GM18499 (cell line): ENCODE measurements around the gene GTPBP6.

ENCODE experiments used
- ATAC-seq: cut with Tn5 transposase; IDR thresholded peaks from one replicate; pipeline ENCODE4 v1.9.1; 2021; ENCODE audit warnings: moderate number of reproducible peaks; ENCODE audit not compliant: insufficient read depth, unreplicated experiment

The GTPBP6 gene, protein sequence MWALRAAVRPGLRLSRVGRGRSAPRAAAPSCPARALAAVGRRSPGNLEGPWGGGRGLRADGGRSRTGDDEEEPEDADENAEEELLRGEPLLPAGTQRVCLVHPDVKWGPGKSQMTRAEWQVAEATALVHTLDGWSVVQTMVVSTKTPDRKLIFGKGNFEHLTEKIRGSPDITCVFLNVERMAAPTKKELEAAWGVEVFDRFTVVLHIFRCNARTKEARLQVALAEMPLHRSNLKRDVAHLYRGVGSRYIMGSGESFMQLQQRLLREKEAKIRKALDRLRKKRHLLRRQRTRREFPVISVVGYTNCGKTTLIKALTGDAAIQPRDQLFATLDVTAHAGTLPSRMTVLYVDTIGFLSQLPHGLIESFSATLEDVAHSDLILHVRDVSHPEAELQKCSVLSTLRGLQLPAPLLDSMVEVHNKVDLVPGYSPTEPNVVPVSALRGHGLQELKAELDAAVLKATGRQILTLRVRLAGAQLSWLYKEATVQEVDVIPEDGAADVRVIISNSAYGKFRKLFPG

DNA sequence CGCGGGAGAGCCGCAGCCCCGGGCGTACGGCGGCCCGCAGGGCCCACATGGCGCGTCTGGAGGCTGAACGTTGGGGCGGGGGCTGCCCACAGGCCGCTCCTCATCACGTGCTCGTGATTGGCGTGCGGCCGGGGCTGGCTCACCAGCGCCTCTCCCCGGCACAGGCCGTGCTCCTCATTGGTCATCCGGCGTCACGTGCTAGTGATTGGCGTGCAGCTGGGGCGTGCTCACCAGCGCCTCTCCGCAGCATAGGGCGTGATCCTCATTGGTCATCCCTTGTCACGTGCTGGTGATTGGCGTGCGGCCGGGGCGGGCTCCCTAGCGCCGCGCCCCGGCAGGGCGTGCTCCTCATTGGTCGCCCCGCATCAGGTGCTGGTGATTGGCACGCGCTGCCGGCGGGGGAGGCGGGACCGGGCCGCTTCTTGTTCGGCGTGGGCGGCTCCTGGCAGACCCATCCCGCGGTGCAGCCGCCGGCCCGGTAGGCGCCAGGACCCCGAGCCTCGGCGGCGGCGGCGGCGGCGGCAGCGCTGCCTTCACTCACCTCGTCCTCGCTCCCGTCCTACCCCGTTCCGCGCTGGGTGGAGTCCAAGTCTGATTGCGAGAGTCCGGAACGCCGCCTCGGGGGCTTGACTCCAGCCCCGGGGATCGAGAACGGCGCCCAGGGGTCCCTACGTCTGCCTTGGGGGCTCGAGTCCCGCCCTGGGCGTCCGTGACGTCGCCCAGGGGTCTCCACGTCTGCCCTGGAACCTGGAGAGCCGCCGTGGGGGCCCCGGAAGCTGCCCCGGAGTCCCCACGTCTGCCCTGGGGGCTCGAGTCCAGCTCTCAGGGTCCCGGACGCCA lies at the start of gene GTPBP6:
GTPBP6 (minus strand) TSS at position 58 of the 840 bp plus-strand sequence; CDS start at position 49, 9 bp downstream.
- peak; percentile 79 for ATAC-seq

DNA sequence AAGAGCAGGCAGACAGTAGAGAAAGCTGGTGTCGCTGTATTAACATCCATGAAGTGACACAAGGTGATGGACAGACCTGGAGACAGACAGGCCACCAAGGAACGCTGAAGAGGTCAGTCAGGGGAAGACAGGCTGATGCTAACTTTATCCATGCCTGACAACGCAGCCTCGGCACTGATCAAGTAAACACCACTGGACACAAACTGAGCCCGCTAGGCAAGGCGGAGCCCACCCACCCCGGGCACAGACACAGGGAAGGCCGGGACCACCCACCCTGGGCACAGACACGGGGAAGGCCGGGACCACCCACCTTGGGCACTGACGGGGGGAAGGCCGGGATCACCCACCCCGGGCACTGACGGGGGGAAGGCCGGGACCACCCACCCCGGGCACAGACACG lies 49.3 kb upstream of the GTPBP6 start:
- ATAC-seq = no peak

DNA sequence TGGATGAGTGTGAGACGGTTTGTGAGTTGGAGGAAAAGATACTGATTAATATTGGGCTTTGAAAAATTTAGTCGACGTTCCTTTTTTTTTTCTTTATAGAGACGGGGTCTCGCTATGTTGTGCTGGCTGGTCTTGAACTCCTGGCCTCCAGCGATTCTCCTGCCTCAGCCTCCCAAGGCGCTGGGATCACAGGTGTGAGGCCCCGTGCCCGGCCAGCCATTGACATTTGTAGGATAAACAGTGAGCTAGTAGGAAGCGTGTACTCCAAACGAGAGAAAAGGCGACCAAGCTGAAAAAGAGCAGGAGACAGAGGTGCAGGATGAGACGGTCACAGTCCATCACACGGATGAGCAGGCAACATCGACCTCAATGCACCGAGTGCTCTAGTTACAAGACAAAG lies 48.8 kb upstream of the GTPBP6 start:
- ATAC-seq = no peak

DNA sequence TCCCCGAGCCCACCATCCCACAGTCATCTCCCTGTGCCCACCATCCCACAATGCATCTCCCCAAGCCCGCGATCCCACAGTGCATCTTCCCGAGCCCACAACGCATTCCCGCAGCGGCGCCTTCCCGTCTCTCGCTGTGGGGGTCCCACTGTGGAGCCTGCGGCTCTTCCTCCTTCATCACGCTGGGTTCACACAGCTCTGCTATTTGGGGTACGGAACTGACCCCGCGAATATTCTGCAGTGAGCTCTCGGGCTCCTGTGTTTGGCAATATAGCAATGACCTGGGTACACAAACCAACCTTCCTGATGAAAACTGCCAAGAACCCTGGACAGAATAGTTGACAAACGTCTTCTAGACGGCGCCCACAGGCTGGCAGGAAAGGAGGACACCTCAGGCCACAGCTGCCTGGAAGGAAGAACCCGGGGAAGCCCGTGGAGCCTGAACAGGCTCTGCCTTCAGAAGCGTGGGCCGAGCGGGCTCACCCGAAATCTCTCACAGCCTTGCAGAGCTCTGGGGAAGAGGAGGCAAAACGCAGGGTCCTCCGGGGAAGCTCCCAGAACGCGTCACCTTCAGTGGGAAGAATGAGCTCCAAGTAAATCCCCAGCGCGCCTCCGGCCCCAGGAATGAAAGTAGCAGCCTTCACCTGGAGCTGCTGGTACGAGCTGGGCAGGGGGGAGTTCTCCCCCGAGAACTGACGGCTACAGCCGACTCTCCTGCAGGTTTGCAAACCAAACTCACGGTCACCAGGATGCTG lies 45.2 kb upstream of the GTPBP6 start:
- ATAC-seq = no peak

DNA sequence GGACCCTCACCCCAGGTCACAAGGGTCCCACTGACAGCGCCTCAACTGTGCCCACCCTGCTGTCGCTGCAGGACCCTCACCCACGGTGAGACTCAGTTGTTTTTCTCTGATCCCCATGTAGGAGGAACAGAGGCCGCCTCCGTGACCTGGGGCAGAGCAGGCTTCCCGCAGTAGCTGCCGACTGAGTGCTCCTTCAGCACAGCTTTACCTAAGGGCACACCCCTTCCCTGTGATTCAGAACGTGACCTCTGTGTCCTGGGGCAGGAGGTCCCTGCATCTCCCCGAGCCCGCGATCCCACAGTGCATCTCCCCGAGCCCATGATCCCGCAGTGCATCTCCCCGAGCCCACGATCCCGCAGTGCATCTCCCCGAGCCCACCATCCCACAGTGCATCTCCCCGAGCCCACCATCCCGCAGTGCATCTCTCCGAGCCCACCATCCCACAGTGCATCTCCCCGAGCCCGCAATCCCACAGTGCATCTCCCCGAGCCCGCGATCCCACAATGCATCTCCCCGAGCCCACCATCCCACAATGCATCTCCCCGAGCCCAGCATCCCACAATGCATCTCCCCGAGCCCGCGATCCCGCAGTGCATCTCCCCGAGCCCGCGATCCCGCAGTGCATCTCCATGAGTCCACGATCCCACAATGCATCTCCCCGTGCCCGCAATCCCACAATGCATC lies 44.5 kb upstream of the GTPBP6 start:
- no peak for ATAC-seq

DNA sequence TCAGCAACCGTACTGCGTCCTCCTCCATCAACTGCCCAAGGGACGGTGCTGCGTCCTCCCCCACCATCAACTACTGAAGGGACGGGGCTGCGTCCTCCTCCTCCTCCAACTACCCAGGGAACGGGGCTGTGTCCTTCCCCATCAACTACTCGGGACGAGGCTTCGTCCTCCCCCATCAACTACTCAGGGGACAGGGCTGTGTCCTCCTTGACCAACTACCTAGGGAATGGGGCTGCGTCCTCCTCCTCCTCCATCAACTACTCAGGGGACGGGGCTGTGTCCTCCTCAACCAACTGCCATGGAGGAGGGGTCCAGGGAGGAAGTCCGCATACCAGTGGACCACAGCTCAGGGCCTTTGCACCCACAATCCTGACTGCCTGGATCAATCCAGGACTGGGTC lies 43.8 kb upstream of the GTPBP6 start:
- no peak for ATAC-seq

DNA sequence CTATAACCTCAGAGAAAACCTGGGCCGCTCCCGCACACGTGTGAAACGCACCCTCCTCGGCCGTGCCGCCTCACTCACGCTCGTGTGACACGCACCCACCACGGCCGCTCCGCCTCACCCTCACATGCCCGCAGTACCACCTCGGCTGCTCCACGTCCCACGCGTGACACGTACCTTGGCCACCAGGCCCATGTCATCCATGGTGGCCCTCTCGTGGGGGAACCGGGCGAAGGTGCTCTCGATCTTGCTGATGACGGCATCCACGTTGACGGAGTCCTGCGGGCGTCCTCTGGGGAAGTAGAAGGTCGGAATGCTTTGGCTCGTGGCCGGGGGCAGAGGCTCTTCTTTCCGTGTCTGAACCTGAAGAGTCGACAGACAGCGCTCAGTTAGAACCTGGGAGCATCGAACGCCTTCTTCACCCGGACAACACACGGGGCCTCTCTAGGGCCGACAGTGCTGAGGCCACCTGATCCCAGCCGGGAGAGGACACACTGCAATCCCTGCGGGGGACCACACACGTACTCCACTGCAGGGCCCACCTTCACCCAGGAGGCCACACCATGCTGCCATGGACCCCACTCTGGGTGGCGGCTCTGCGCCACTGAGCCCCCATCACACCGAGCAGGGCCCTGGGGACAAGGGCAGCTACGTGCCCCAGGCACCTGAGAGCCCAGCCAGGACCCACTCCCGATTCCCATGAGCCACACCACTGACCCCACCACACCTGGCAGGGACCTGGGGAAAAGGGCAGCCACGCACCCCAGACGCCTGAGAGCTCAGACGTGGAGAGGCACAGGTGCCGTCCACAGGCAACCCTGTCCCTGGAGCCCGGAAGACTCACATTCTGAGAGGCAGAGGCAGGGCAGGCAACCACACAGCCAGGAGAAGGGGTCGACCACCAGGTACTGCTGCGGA lies 42.9 kb upstream of the GTPBP6 start:
- ATAC-seq = no peak

DNA sequence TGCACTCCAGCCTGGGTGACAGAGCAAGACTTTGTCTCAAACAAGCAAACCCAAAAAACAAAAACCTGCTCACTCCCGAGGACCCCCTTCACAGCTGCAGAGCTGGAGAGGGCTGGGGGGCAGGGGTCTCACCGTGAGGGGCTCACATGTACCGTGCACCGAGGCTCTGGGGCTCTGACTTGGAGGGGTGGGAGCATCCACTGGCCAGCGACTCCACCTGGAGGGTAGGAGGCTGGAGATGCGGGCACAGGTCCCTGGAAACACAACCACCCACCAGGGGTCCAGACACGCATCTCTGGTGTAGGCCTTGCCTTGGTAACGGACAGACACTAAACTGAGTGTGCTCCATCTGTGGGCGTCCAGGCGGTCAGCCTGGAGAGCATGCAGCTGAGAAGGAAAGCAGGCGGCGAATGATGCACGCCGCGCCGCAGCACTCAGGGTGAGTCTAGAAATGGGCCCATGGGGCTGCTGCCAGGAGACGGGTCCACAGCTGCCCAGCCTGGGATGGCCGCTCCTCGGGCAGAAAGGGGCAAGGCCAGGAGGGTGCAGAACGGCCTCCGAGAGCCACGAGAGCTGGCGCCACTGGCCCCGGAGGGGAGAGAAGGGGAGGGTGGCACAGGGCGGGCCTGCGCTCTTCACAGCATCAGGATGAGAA lies 42.0 kb upstream of the GTPBP6 start:
- no peak for ATAC-seq

DNA sequence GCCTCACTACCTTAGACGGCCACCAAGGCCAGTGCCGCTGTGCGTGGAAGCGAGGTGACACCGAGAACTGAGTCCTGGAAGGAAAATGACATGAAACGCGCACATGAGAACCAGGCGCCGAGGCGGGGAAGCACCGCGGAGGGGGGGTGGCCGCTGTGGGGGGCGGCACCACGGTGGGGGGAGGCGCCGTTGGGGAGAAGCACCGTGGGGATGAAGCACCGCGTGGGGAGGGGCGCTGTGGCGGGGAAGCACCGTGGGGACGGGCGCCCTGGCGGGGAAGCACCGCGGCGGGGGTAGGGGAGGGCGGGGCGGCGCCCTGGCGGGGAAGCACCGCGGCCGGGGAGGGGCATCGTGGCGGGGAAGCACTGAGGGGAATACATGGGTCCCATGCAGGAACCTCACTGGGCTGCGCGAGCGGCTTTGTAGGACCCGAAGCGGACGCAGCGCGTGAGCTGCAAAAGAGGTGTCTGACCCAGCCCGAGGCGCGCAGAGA lies 40.1 kb upstream of the GTPBP6 start:
- no peak for ATAC-seq

DNA sequence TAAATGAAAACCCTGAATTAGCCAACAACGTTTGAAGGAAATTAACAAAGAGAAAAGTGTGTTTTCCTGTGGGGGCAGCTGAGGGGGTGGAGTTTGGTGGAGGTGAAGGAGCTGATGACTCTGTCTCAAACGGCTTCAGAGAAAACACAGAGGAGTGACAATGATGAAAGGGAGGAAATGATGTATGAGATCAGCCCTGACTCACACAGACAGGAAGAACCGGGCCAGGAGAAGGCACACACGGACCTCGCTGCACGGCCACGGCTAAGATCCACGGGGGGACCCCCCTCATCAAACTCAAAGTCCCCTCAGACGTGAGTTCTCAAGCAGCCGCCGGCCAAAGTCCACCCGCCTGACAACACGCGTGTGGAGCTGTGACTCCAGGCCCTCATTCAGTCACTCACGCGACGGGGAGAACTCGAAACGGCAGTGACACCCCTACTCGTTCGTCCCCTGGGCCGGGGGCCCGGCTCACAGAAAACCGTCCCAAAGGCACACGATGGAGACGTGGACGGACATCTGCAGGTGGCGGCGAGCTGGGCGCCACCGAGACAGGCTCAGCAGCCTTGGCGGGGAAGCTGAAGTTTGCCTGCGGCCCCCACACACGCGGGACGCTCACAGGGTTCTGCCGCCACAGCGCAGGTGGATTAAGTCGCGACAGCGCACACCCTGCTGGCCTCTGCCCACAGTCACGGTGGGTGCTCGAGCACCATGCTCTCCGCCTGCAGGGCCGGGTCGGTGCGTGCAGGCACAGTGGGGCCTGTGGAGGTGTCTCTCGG lies 39.3 kb upstream of the GTPBP6 start:
- ATAC-seq = no peak

DNA sequence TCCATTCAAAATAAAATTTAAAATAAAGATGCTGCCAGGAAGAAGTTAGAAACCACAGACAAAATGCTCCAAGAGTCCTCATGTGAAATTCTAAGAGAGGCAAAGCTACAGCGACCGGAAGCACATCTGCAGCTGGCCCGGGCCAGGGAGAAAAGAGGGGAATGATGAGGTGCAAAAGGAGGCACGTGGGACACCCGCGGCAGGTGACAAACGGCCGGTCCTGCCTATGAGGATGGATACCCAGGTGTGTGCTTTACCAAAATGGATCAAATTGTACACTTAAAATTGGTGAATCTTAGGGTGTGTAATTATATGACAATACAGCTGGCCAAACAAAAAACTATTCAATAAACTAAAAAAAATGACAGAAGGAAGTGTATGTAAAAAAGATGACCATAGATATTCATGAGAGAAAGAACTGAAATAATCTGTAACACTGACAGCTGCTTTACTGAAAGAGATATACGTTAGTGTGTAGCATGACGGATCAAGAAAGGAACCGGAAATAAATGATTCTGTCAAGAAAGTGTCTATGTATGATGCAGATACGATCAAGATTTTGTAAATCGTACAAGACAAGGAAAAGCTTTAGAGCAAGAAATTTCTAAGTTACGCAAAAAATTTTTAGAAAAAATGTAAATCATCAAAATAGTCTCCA lies 38.6 kb upstream of the GTPBP6 start:
- ATAC-seq = no peak

DNA sequence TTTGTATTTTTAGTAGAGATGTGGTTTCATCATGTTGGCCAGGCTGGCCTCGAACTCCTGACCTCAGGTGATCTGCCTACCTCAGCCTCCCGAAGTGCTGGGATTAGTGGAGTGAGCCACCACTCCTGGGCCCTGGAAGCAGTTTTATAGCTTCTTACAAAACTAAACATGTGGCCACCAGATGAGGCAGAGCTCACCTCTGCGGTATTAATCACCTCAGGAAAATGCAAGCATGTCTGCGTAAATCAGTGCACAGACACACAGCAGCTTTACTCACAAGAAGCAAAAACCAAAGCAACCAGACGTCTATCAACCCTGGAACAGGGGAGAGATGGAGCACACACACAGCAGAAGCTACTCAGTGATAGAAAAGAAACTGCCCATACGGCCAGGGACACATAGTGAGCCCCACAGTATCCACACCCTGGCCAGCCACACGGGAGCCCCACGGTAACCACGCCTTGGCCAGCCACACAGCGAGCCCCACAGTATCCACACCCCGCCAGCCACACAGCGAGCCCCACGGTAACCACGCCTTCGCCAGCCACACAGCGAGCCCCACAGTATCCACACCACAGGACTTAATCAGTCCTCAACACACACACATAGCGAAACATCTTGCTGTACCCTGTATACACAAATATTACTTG lies 37.9 kb upstream of the GTPBP6 start:
- ATAC-seq = no peak

DNA sequence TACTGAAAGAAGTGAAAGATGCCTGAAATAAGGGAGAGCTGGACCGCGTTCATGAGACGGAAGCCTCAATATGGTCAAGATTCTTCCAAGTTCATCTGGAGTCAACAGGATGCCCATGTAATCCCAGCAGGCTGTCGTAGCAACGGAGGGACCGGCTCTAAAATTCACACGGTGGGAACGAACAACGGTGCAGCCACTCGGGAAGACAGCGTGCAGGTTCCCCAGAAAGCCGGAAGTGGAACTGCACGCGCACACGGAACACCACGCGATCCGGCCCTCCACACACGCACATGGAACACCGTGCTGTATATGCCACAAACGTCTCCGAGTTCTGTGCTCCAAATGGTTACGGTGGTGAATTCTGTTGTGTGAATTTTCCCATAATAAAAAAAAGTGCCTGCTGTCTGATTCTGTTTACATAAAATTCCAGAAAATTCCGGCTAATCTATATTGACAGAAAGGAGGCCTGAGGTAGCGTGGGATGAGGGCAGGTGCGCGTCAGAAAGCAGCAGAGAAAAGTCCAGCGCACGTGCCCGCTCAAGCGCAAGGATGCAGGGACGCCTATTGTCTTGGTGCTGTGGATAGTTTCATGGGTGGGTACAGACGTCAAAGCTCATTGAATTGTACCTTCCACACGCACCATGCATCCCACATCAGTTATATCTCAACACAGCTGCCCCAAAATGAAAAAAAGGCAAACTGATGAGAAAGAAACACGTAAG lies 36.9 kb upstream of the GTPBP6 start:
- no peak for ATAC-seq

DNA sequence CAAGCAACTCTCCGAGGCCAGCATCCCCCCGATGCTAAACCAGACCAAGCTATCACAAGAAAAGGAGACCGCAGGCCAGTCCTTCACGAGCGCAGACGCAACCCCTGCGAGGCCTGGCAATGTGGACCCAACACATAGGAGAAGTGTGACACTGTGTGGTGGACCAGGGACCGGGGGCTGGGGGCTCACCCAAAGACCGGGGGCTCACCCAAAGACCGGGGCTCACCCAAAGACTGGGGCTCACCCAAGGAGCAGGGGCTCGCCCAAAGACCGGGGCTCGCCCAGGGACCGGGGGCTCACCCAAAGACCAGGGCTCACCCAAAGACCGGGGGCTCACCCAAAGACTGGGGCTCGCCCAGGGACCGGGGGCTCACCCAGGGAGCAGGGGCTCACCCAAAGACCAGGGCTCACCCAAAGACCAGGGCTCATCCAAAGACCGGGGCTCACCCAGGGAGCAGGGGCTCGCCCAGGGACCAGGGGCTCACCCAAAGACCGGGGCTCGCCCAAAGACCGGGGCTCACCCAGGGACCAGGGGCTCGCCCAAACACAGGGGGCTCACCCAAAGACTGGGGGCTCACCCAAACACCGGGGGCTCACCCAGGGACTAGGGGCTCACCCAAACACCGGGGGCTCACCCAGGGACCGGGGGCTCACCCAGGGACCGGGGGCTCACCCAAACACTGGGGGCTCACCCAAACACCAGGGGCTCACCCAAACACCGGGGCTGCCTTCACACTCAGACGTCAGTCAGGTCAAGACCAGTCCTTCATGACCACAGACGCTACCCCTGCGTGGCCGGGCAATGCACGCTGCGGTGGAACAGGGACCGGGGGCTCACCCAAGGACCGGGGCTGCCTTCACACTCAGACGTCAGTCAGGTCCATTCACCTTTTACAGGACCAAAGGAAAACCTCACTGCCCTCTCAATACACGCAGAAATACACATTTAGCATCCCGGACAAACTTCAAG lies 35.3 kb upstream of the GTPBP6 start:
- ATAC-seq = no peak
